ACHN (cell line): Measurements from ENCODE around the gene LBR.
"Not testable (repeated sequence)": the region's sequence is repeated elsewhere in the genome, so short reads cannot be mapped to it uniquely, and the experiment has no call there.

Experiments
- DNase-seq: peaks from one replicate; pipeline ENCODE4 v3.0.0-alpha.2; 2015
- in situ Hi-C: cut with HindIII; loops from 2 replicates; pipeline ENCODE4 v1.10.0; 2017; ENCODE audit warnings: low sequenced_read_pairs, low pct_ligation_motif_present, low pct_unique_long_range_greater_than_20kb

The LBR gene

DNA sequence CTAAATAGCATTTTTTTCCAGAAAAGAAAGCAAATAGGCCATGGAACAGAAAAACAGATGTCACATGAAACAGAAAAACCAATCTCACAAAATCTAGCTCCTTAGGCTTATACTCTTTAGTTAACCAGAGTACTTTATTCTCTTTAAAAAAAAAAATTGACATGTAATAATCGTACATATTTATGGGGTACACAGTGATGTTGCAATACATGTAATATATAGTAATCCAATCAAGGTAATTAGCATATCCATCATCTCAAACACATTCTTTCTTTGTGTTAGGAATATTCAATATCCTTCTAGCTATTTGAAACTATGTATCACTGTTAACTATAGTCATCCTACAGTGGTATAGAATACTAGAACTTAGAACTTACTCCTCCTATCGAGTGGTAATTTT is 20.1 kb downstream of the LBR start:
- in situ Hi-C loops: no loop called here
- no peak for DNase-seq

DNA sequence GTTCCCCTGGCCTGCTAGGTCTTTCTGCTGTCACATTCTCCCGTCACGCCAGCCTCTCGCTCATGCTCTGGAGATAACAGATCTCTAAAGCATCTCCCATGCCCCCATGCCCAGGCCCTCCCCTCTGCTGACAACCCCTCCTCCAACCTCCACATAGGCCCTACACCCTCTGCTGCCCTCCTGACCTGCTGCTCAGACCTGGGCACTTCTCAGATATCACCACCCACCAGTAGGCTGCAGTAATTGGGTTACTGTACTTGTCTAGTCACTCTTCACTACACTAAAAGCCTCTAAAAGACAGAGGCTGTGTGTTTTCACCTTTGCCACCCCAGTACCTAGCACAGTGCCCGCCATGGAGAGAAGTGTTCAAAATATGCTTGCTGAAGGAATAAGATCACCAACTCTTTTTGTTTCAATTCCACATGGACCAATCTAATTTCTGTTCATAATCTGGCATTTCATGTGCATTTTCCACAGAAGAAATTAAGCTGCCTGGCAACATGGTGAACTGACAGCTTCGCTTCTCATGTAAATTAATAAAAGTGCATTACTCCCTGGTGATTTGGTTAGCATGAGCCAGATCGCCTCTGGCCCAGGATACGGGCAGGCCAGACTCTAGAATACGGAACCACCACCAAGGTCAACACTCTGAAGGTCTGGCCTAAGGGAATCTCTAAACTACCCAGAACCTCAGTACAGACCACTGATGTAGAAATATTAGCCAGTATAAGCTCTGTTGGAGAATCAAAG is 20.7 kb downstream of the LBR start:
- in situ Hi-C loops: no loop called here
- no peak for DNase-seq

DNA sequence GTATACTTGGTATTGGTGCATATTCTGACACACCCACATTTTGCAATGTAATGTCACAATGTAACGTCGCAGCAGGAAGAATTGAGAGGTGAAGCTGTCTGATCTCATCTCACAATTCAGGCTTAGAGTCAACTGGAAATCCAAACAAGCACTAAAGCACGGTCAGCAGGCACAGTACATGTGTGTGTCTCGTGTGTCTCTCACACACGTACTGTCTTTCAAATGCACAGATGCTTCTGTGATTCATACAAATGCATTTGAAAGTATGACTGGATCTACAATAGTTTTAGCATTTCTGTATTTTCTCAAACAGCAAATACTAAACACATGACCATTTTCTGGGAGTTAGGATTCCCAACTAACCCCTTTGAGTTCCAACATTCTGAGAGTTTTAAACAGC is 26.9 kb downstream of the LBR start:
- in situ Hi-C loops: no loop called here

DNA sequence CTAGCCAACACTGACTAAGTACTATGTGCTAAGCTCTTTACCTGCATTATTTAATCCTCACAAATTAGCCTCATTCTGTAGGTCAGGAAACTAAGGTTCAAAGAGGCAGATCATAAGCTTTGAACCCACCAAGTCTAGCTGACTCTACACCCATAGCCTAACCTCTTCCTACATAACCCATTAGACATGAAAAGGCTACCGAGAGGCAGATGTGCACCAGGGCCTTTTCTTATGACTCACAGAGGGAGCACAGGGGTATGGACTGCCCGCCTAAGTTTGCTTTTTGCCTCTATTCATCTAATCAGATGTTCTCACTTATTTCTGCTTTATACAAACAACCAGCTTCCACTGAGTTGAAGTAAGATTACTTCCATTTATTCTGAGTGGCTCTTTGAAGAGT is 31.5 kb downstream of the LBR start:
- in situ Hi-C loops: no loop called here
- no peak for DNase-seq

More for the DNA sequence above, 26.9 kb downstream of the LBR start:
- no peak for DNase-seq

DNA sequence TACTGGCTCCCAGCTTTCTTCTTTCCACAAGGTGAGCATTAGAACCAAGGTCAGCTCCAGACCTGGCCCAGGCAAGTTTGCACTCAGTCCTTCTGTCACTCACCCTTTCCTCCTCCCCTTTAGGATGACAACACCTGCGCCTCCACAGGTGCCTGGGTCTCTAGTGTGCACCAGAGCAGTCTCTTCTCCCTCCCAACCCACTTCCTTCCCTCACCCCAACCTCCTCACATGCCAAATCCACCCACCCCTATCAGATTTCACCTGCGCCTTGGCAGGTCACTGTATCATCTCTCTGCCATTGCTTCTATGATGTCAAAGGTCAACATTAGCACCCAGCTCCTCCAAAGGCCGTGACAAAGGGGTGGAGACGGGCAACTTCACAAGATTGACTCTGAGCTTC is 38.0 kb downstream of the LBR start:
- in situ Hi-C loops: no loop called here
- DNase-seq: no peak

DNA sequence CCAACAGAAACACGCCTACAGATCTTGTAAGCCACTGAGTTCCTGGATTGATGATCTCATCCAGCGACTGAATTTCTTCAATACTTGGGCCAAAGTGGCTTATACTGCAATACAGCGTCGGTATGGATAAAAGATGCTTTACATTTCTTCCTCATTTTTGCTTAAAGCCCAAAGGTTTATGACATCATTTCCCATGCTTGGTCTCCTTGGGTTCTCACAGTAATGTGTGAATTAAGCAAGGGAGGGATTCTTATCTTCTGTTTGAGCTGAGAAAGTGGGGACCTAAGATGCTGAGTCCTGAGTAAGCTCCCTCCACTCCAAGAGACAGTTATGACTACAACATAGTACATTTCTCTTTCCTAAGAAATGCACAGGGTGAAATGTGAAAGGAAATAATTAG is 39.5 kb downstream of the LBR start:
- in situ Hi-C loops: no loop called here
- DNase-seq: no peak

DNA sequence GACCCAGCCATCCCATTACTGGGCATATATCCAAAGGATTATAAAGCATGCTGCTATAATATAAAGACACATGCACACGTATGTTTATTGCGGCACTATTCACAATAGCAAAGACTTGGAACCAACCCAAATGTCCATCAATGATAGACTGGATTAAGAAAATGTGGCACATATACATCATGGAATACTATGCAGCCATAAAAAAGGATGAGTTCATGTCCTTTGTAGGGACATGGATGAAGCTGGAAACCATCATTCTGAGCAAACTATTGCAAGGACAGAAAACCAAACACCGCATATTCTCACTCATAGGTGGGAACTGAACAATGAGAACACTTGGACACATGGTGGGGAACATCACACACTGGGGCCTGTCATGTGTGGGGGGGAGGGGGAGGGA is 41.0 kb downstream of the LBR start:
- DNase-seq, in situ Hi-C loops: not testable (repeated sequence)

DNA sequence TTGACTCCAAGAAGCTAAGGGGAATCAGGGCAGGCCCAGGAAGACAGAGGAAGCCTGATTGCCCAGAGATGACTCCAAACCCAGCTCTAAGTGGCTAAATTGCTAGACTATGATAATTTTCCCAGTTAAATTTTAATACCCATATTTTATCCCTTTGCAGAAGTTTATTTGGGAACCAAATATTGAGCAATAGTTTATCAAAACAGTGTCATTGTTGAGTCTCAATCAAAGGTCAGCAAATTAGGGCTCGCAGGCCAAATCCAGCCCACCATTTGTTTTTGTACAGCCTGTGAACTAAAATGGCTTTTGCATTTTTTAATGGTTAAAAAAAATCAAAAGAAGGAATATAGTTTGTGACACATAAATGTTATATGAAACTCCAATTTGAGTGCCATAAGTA is 47.1 kb downstream of the LBR start:
- no peak for DNase-seq
- in situ Hi-C loops: no loop called here

DNA sequence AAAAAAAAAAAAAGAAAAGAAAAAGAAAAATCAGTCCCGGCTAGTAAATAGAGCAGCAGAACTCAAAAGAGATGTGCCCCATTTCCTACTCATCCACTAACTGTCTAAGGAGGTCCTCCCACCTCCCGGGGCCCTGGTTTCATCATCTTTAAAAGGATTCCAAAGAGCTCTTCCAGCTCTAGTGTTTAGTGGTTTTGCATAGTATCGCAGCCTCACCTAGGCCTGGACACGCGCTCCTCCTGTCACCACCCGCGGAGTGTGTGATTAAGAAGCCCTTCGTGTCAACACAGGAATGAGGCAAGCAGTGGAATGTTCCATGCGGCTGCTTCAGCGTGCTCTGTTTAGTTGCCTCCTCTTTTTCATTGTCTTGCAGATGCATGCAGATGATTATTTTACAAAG is 49.0 kb downstream of the LBR start:
- DNase-seq: no peak
- in situ Hi-C loops: no loop called here

DNA sequence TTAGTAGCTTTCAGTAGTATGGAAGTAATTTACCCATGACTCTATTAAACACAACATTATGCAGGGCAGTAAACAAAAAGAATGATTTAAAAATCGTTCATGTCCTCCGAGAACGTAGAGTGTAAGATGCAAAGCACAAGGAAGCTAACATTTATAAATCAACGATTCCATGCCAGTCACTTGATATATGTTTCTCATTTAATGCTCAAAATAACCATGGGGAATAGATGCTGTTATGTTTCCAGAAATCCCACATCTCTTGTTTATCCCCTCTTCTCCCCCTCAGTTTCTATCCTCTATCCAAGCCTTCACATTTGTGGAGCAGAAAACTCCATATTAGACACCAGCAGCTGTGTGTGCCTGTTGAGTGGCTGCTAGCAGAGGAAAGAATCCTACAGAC is 52.8 kb downstream of the LBR start:
- no peak for DNase-seq
- in situ Hi-C loops: no loop called here

DNA sequence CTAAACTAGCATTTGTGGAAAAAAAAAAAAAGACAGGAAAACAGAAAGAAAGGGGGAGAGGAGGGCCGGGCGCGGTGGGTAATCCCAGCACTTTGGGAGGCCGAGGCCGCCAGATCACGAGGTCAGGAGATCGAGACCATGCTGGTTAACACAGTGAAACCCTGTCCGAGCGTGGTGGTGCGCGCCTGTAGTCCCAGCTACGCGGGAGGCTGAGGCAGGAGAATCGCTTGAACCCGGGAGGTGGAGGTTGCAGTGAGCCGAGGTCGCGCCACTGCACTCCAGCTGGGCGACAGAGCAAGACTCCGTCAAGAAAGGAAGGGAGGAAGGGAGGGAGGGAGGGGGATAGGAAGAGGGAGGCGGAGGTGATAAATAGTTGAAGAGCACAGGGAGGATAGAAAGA is 54.7 kb downstream of the LBR start:
- in situ Hi-C loops: no loop called here
- DNase-seq: no peak

DNA sequence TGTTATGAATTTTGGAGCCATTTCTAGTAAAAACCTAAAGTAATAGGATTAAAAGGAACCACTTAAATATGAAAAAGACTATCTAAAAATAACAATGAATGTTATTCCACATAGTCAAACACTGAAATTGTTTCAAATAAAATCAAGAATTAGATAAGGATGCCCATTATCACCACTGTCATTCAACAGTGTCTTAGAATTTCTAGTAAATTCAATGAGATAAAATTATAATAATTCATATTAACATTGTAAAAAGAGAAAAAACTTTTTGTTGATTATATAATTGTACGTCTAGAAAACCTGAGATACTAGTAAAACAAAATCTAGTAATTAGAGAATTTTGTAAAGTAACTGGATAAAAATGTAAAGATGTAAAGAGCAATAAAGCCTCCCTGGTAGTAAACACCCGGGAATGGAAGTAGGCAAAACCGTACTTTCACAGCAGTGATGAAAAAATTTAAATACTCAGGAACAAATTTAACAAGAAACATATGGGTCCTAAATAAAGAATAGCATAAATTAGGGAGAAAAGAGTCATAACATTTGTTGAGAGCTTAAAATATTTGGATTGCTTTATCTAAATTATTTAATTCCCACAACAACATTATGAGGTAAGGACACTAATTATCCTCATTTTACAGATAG is 56.4 kb downstream of the LBR start:
- in situ Hi-C loops: no loop called here
- no peak for DNase-seq

DNA sequence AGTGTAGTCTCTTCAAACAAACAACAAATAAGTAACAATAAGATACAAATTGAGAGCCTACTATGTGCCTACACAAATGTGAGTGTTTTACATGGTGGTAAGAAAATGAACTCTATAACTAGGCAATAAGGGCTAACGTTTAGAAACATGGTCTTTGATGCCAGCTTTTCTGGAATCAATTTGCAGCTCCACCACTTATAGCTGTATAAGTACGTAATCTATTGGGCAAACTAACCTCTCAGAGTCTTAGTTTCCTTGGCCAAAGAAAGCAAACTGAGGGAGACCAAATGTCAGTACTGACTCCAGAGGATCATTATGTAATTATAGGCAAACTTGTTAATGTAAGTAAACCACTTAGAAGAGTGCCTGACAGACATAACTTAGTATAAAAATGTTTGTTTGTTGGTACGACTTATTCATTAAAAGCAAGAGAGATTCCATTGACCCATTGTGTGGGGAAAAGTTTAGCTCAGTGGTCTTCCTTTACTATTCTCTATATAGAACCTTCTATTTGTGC is 59.7 kb downstream of the LBR start:
- in situ Hi-C loops: no loop called here

DNA sequence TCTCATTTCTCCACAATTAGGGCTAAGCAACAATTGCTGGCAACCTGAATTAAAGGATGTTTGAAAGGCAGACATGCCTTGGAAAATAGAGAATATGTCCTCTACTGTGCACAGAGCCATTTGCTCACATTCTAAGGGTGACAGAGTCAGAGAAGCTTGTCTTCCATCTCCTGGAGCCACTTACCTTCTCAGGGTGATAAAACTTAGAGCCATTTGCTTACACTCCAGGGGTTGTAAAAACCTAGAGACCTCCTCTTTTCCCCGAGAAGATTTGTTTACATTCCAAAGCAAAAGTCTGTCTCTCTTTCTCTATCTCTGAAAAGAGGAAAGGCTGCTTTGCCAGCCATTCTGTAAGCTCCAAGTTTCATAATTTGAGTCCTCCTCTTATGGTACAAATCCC is 61.3 kb downstream of the LBR start:
- DNase-seq: no peak
- in situ Hi-C loops: no loop called here

More for the DNA sequence above, 59.7 kb downstream of the LBR start:
- DNase-seq: no peak

DNA sequence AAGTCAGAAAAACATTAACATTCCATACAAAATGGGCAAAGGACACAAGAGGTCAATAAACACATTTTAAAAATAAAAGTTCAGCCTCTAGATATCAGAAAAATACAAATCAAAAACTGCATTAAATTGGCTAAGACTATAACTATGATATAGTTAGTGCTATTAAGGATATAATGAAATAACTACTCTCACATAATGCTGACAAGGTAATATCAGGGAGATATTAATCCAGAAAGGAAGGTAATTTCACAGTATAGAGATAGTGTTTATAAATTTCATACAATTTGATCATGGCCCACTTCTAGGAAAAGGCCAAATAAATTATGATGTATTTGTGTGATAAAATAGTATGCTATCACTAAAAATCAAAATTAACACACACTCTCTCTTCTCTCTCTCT is 61.8 kb downstream of the LBR start:
- in situ Hi-C loops: no loop called here
- no peak for DNase-seq

DNA sequence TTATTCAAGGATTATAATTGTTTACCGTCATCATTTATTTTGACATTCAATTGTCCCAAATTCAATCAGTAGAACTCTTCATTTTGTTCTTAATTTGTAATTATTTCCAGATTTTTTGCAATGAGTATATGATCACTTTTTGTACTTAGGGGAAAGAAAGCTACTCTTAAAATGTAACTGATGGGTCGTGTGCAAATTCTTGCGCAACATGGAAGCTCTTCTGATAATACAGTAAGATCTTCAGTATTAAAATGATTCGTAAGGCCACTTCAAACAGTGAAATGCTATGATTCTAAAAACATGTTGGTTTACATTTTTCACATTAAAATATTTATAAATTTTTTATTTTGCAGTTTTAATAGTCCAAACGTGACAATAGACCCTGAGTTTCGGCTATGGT is 63.4 kb downstream of the LBR start:
- in situ Hi-C loops: no loop called here
- DNase-seq: no peak

DNA sequence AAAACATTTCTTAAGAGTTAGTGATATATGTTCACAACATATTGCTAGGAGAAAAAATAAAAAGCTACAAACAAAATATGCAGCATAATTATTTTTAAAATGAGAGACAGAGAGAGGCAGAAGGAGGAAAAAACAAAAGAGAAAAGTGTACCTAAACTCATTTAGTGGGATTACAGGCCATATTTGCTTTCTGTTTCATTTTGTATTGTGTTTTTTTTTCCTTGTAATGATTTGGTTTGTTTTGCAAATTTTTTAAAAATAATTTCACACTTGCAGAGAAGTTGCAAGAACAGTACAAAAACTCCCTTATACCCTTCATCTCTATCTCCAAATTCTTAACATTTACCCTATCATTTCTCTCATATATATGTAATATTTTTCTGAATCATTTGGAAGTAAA is 65.0 kb downstream of the LBR start:
- no peak for DNase-seq
- in situ Hi-C loops: no loop called here

DNA sequence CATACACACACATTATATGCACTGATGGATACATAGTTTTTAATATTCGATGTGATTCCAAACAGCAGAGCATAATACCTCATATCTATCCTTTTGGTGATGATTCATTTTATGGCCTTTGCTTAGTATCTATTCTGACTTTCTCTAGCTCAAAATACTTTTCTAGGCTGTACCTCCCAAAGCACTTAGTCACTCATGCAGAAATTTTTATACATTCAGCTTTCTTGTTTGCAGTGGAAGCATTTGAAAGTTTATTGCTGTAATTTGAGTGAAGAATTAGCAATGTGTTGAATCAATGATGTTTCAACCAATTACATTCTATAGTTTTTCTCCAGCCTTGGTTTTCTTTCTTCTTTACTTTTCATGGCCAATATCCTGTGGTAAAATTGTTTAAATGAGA is 66.7 kb downstream of the LBR start:
- in situ Hi-C loops: no loop called here
- no peak for DNase-seq

DNA sequence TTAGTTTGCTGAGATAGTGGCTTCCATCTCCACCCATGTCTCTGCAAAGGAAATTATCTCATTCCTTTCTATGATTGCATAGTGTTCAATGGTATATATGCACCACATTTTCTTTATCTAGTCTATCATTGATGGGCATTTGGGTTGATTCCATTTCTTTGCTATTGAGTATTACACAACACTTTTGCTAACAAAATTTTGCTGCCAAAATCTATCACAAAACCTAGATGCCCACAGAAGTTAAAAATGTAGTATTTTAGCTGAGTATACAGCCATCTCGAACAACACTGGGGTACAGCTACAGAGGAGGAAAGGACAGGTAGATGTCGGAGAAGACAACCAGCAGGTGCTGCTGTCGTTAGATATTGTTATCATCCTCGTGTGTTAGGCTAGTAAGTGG is 67.7 kb downstream of the LBR start:
- in situ Hi-C loops: no loop called here
- DNase-seq: no peak

DNA sequence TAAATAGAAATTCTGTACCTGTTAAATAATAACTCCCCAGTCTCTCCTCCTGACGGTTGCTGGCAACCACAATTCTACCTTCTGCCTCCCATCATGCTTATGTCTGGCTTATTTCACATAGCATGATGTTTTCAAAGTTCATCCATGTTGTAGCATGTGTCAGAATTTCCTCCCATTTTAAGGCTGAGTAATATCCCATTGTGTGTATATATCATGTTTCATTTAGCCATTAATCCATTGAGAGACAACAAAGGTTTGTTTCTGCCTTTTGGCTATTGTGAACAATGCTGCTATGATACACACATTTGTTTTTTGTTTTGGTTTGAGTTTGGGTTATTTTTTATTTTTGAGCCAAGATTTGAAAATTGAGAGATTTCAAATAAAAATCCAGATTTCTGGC is 72.0 kb downstream of the LBR start:
- in situ Hi-C loops: no loop called here
- no peak for DNase-seq
